ENCODE data around the gene OVOL1. TPM values are rescaled to one million over a fixed set of nuclear protein-coding genes. Genes with fewer than 3 reads are reported as not detected.

OVOL1 gene
- total RNA-seq, 1 donor from 2014 or later = not detected

DNA sequence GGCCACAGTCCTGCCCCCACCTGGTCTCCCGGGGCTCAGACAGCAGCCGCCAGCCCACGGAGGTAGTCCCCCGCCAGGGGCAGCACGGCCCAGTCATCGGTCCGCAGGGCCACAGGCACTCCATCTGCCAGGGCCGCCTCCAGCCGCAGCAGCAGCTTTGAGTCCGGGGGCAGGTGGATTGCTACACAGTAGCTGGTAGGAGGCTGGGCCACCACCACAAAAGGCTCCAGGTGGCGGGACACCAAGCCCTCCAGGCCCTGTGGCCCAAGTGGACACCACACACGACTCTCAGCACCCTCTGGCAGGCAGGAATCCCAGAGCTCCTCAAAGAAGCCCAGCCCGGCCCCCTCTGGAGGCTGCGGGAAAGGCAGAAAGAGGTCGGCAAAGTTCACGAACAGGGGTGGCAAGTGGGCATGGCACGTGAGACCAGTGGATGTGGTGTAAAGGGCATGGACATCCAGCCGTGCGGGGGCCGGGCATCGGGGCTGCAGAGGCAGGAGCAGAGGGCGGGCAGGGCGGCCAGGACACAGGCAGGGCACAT is 9.0 kb upstream of the OVOL1 start:
- DNase-seq (ENCODE audit: low read depth) = no peak

DNA sequence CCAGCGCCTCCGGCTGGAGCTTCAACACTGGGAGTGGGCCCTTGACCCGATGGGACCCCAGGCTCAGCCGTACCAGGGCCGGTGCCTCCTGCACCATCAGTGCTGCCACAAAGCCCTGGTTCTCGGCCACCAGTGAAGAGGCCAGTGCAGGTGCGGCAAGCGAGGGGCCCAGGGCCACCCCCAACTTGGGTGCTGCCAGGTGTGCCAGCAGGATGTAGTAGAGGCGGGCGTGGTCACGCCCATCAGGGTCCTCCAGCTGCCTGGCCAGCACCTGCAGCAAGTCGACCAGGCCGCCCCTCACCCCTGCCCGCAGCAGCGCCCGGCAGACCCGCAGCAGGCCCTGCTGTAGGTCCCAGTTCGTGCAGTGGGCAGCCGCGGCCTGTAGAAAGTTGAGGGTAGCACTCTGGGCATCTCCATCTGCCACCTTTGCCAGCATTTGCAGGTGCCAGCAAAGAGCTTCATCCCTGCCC is 8.4 kb upstream of the OVOL1 start:
- DNase-seq (ENCODE audit: low read depth) = no peak

DNA sequence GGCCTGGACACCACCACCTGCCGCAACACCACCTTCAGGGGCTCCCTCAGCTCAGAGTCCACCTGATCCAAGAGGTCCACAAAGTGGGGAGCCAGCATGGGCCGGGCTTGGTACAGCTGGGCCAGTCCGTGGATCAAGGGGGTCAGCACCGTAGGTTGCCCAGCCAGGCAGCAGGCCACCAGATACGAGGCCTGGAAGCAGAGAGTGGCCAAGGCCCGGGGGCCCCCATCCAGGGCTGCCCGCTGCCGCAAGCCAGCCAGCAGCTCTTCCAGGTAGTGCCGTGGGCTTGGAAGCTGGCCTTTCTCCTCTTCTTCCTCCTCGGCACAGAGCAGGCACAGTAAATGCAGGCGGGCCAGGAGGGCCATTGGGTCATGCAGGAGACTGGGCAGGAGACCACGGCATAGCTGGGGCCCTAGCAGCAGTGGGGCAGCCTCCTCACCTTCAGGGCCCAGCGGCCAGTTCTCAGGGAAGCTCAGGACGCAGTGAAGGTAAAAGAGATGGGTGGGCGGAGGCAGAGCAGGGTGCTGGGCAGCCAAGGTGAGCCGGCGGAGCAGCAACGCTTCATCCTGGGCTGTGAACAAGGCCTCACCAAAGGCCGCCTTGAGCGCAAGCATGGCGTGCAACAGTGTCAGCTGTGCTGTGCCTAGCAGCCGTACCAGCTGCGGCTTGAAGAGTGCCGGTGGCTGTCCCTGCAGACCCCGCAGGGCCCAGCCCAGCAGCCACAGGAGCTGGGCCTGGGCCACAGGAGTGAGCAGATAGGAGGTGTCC is 7.8 kb upstream of the OVOL1 start:
- no peak for DNase-seq (ENCODE audit: low read depth)

DNA sequence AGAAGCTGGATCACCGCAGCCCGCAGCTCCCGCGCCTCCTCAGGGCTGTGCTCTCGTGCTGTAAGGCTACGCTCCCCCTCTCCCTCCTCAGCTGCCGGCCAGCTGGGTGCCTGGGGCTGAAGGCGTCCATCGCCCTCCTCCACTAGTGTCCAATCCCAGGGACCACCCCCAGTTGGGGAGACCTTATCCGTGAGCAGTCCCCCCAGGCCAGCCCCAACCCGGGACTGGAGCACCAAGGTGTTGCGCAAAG is 7.3 kb upstream of the OVOL1 start:
- no peak for DNase-seq (ENCODE audit: low read depth)

DNA sequence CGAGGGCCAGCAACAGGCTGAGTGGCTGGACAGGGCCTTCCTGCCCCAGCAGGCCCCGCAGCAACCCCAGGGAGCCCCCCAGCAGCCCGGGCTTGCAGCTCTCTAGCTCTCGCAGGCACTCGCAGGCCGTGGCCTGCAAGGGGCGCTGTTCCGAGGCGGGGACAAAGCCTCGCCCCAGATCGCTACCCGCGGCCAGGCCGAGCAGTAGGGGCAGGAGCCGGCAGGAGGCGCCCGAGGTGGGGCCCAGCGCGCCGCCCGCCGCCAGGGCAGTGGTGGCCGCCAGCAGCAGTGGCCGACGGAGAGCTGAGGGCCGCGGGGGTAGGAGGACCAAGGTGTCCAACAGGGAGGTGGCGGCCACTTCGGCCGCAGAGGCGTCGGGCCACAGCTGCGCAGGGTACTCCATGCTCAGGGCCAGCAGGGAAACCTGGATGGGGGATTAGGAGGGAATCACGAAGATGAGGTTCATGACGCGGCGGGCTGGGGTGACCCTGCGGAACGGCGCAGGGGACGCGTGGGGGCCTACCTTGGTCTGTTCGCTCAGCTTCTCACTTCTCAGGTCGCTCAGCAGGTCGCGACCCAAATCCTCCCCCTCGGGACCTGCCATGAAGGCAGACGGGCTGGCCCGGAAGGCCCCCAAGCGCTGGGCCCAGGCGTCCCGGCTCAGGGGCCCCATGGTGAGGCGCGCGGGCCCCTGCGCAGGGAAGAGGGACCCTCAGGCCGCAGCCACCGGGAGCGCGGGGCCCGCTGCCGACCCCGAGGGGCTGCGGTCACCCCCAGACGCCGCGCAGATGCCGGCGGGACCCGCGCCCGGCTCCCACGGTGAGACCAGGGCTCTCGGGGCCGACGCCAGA is 6.7 kb upstream of the OVOL1 start:
- DNase-seq (ENCODE audit: low read depth) = peak; percentile 77

DNA sequence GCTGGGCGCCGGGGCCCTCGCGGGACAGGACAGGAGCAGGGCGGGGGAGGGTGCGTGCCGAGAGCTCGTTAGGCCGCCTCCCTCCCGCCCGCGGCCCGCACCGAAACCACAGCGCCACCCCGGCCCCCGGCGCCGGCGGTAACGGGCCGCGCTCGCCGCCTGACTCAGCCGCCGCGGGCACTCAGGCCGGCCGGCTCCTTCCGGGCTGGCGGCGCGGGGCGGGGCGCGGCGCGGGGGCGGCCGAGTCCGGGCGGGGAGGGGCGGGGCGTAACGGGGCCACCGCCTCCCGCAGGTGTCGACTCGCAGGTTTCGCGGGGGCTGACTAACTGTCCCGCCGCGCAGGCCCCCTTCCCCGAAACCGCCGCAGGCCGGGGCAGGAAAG is 6.1 kb upstream of the OVOL1 start, which contains the start of gene AP5B1:
Gene AP5B1 (minus strand): TSS at position 207 of the 382 bp plus-strand sequence. CDS start 385 bp downstream, outside the sequence.
- peak; percentile 56 for DNase-seq (ENCODE audit: low read depth)

DNA sequence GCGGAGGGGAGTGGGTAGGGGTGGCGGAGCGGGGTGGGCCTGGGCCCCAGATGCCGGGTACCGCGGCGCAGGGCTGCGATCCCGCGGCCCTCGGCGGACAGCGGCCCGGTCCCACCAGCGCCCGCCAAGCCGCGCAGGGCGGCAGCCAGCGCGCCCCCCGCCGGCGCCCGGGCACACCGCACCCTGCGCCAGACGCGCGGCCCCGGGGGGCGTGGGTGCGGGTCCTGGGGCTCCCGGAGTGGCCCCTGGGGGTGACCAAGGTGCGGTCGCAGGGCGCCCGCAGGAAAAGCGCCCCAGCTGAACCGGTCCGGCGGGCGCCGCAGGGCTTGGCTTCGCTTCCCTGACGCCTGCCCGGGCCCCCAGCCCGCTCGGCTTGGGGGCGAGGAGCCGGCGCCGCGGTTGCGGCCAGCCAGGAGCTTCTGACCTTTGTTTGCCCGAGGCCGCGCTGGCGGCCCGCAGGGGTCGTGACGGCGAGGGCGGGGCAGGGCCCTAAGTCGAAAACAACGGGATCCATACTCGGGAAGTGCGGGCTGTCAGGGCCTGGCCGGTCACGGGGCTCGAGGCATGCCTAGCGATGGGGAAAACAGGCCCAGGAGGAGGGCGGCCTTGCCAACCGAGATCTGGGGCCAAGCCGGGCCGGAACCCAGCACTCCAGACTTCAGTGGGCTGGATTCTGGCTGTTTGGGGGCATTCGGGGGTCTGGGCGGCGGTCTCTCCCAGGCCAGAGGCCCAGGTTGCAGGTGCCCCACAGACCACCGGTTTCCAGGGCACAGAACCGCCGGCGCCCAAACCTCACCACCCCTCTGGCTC is 5.5 kb upstream of the OVOL1 start:
- no peak for DNase-seq (ENCODE audit: low read depth)

GRCh38 chr11:65781962-65782815 is 4.7 kb upstream of the OVOL1 start:
- no peak for DNase-seq (ENCODE audit: low read depth)

DNA sequence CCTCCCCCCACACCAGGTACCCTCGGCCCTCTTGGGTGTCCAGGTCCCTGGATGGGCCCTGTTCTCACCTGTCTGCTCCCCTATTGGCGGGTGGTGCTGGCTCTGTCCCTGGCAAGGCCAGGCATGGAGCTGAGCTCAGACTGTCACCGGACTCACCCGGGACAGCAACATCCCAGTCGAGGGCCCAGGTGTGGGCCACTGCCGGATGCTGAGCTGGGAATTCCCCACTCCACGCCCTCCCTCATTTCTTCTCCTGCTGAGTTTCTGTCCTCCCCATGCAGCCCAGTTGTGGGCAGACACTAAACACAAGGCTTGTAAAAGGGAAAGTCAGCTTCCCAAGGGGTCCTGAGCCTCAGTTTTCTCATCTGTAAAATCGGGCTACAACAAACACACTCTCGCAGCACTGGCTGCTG is 4.0 kb upstream of the OVOL1 start:
- no peak for DNase-seq (ENCODE audit: low read depth)

- DNase-seq (ENCODE audit: low read depth) = no peak
Observed at GRCh38 chr11:65785319-65786007, 1.4 kb upstream of the OVOL1 start.

DNA sequence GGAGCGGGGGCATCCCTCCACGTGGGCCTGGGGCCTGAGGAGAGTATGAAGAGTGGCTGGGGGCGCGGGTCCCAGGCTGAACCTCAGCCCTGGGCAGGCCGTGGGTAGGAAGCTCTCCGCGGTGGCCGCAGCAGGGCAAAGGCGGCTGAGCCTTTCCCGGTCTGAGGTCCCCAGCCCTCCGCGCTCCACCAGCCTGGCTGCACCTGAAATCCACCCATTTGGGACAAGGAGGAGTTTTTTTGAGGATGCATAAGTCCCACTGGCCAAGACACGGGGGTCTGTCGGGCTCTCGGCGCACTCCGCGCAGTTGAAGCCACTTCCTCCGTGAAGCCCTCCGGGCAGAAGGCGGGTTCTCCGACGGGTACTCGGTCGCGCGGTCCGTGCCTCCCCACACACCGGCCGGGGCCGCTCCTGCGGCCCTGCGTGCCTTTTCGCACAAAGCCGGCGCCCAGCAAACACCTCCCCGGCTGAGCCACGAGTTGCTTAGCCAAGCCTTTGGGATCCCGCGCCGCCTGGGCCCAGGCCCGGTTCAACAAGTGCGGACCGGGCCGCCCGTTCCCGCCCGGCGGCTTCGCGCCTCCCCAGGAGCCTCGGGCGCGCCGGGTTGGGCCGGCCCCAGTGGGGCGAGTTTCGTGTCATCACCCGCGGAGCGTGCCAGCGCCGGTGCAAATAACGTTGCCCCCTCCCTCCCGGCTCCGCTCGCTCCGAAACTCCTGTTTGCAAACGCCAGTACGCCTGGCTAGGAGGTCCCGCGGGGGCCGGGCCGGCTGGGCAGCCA is 666 bp upstream of the OVOL1 start:
- no peak for DNase-seq (ENCODE audit: low read depth)

- DNase-seq (ENCODE audit: low read depth) = no peak
Observed at GRCh38 chr11:65787649-65788622, 1.1 kb downstream of the OVOL1 start.

DNA sequence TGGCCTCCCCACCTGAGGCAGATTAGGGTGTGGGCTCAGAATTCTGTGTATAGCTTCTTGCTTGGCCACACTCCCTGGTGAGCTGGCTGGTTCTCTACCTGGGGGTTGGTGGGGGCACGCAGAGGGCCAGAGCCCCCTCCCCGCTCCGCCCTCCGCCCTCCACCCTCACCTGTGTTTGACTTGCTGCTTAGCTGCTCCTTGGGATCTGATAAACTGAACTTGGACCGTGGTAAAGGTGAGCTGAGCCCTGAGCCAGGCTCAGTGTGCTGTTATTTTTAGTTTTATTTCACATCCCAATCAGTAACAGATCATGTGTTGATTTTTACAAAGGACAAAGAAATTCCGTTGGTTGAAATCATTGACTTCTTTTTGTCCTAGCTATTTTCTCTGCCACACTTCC is 2.0 kb downstream of the OVOL1 start:
- no peak for DNase-seq (ENCODE audit: low read depth)

- no peak for DNase-seq (ENCODE audit: low read depth)
Observed at GRCh38 chr11:65789230-65790103, 2.6 kb downstream of the OVOL1 start.

DNA sequence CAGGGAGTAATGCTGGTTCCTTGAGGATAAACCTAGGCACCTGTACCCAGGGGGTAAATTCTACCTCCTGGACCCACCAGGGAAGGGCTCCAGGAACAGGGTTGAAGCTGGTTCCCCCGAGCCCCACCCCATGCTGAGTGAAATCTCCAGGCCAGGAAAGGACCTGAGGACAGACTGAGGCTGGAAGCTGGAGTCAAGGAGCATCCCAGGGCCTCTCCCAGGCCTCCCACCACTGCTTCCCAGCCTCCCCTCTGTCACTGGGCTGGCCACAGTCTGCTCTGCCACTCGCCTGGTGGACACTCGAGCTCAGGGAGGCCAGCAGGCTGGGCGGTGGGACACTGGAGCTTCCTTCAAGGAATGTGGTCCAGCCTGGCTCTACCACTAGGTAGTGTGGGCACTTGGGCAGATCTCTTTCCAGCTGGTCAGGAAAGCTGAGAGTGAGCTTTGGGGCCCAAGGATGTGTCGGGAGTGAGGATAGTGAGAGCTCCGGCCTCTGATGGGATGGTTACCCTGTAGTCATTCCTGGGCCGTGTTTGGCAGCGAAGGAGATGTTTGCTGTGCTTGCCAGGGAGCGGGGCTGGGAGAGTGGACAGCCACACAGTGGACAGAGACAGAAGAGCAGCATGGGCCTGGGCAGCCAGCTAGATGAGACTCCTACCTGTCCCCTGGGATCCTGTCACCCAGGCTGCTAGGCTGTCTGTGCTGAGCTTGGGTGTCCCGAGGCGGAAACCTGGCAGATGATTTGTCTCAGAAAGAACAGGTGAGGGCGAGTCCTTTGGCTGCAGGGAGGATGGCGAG is 3.4 kb downstream of the OVOL1 start:
- no peak for DNase-seq (ENCODE audit: low read depth)

Data from myocyte (in vitro differentiated cells).